Retinal pigment epithelial cell (primary cell): ENCODE measurements around the gene HNRNPDL.

Source experiments
- DNase-seq: peaks from one replicate; pipeline ENCODE4 v3.0.0-alpha.2; 2010; ENCODE audit warnings: low read depth
- H3K4me3 ChIP-seq: 2 replicates; pipeline ENCODE4 v1.5.1; 2011; ENCODE audit warnings: mild to moderate bottlenecking, low read length, control low read depth, moderate library complexity
- CTCF ChIP-seq: conservative IDR thresholded peaks from 2 replicates; pipeline ENCODE4 v1.5.1; 2011; ENCODE audit warnings: low read depth, low read length, control low read depth, inconsistent platforms

The HNRNPDL gene

GRCh38 chr4:82447886-82448285 is 17.6 kb upstream of the HNRNPDL start:
- no peak for TF ChIP-seq CTCF
- no peak overlapping the region for H3K4me3 ChIP-seq
- no peak for DNase-seq

- no peak overlapping the region for H3K4me3 ChIP-seq
- no peak for DNase-seq
- no peak for TF ChIP-seq CTCF
Measured at GRCh38 chr4:82439088-82439487, 8.8 kb upstream of the HNRNPDL start.

- DNase-seq = no peak
Measured at GRCh38 chr4:82437285-82438005, 7.2 kb upstream of the HNRNPDL start.

GRCh38 chr4:82436780-82437179 is 6.5 kb upstream of the HNRNPDL start:
- no peak for TF ChIP-seq CTCF
- H3K4me3 ChIP-seq = no peak overlapping the region
- no peak for DNase-seq

More at GRCh38 chr4:82437285-82438005, 7.2 kb upstream of the HNRNPDL start:
- H3K4me3 ChIP-seq = no peak overlapping the region
- TF ChIP-seq CTCF = no peak

GRCh38 chr4:82436130-82436529 is 5.9 kb upstream of the HNRNPDL start:
- no peak overlapping the region for H3K4me3 ChIP-seq
- no peak for TF ChIP-seq CTCF
- DNase-seq = no peak

GRCh38 chr4:82434949-82435348 is 4.7 kb upstream of the HNRNPDL start:
- no peak for TF ChIP-seq CTCF
- no peak for DNase-seq
- H3K4me3 ChIP-seq = no peak overlapping the region

GRCh38 chr4:82433791-82434190 is 3.5 kb upstream of the HNRNPDL start:
- H3K4me3 ChIP-seq = no peak overlapping the region
- no peak for TF ChIP-seq CTCF
- DNase-seq = no peak
